ENCODE measurements around the gene PRKN. TPM values are rescaled to one million over a fixed set of nuclear protein-coding genes. Genes with fewer than 3 reads are reported as not detected.
"Not testable (repeated sequence)": the region's sequence is repeated elsewhere in the genome, so short reads cannot be mapped to it uniquely, and the experiment has no call there.

Gene PRKN
- total and polyA plus RNA-seq, 2 experiments from 2014 or later: 2.3 to 3.9 TPM

GRCh38 chr6:161889324-161889723, 838.2 kb downstream of the PRKN start:
- WGBS (ENCODE audit: low lambda C conversion rate, missing lambda C conversion rate): 94% methylated on average over 7 of the region's 7 CpGs
- H3K27ac ChIP-seq: no peak overlapping the region
- H3K9me2 ChIP-seq (replicated peaks; ENCODE audit: insufficient read depth): no peaks in the 10 kb centered on the region
- H3K27me3 ChIP-seq: peaks cover 4% of the 10 kb centered on the region
- no peaks in the 10 kb centered on the region for H3K9me3 ChIP-seq (ENCODE audit: low read depth)
- H3K79me2 ChIP-seq: no peaks in the 10 kb centered on the region
- no peak overlapping the region for H3K4me2 ChIP-seq
- DNase-seq (ENCODE audit: low spot score): no peak
- TF ChIP-seq EZH2 (IDR thresholded peaks at IDR 0.05; ENCODE audit: borderline replicate concordance) (no peak), EZH2phosphoT487 (IDR thresholded peaks at IDR 0.05; ENCODE audit: low read depth, severe bottlenecking, unreplicated experiment) (no peak), CTCF (IDR thresholded peaks at IDR 0.05; ENCODE audit: poor library complexity) (no peak)
- H4K20me1 ChIP-seq (ENCODE audit: insufficient read depth, poor library complexity, severe bottlenecking): no peaks in the 10 kb centered on the region
- H3K4me3 ChIP-seq: no peak overlapping the region
- no peaks in the 10 kb centered on the region for H3K4me1 ChIP-seq (ENCODE audit: insufficient read depth)
- no peak overlapping the region for H2AFZ ChIP-seq
- H3K36me3 ChIP-seq (replicated peaks; ENCODE audit: insufficient read depth, low read depth): no peaks in the 10 kb centered on the region

GRCh38 chr6:161886545-161886944, 841.0 kb downstream of the PRKN start:
- WGBS (ENCODE audit: low lambda C conversion rate, missing lambda C conversion rate): 96% methylated on average over 9 of the region's 9 CpGs
- not testable (repeated sequence) for H3K79me2 ChIP-seq; H3K4me3 ChIP-seq; H3K27me3 ChIP-seq; H2AFZ ChIP-seq; H4K20me1 ChIP-seq (ENCODE audit: insufficient read depth, poor library complexity, severe bottlenecking); H3K9me3 ChIP-seq (ENCODE audit: low read depth); H3K9me2 ChIP-seq (replicated peaks; ENCODE audit: insufficient read depth); H3K27ac ChIP-seq; H3K4me1 ChIP-seq (ENCODE audit: insufficient read depth); H3K36me3 ChIP-seq (replicated peaks; ENCODE audit: insufficient read depth, low read depth); DNase-seq (ENCODE audit: low spot score); H3K4me2 ChIP-seq

GRCh38 chr6:161884782-161885181, 842.8 kb downstream of the PRKN start:
- DNase-seq (ENCODE audit: low spot score): no peak
- Histone ChIP-seq H3K4me3 (no peak overlapping the region), H4K20me1 (ENCODE audit: insufficient read depth, poor library complexity, severe bottlenecking) (no peaks in the 10 kb centered on the region), H2AFZ (no peak overlapping the region), H3K36me3 (replicated peaks; ENCODE audit: insufficient read depth, low read depth) (no peaks in the 10 kb centered on the region), H3K27ac (no peak overlapping the region), H3K79me2 (no peaks in the 10 kb centered on the region), H3K4me1 (ENCODE audit: insufficient read depth) (no peaks in the 10 kb centered on the region), H3K9me3 (ENCODE audit: low read depth) (no peaks in the 10 kb centered on the region), H3K9me2 (replicated peaks; ENCODE audit: insufficient read depth) (no peaks in the 10 kb centered on the region), H3K27me3 (no peaks in the 10 kb centered on the region), H3K4me2 (no peak overlapping the region)
- 79% methylated on average over 2 of the region's 2 CpGs for WGBS (ENCODE audit: low lambda C conversion rate, missing lambda C conversion rate)
- TF ChIP-seq CTCF (IDR thresholded peaks at IDR 0.05; ENCODE audit: poor library complexity) (no peak), EZH2 (IDR thresholded peaks at IDR 0.05; ENCODE audit: borderline replicate concordance) (no peak), EZH2phosphoT487 (IDR thresholded peaks at IDR 0.05; ENCODE audit: low read depth, severe bottlenecking, unreplicated experiment) (no peak)

GRCh38 chr6:161882196-161882765, 845.3 kb downstream of the PRKN start:
- H3K4me2 ChIP-seq: no peak overlapping the region
- H4K20me1 ChIP-seq (ENCODE audit: insufficient read depth, poor library complexity, severe bottlenecking): no peaks in the 10 kb centered on the region
- WGBS (ENCODE audit: low lambda C conversion rate, missing lambda C conversion rate): 73% methylated on average over 15 of the region's 15 CpGs
- H3K9me3 ChIP-seq (ENCODE audit: low read depth): no peaks in the 10 kb centered on the region
- H3K4me1 ChIP-seq (ENCODE audit: insufficient read depth): no peaks in the 10 kb centered on the region
- H3K27me3 ChIP-seq: no peaks in the 10 kb centered on the region
- H3K9me2 ChIP-seq (replicated peaks; ENCODE audit: insufficient read depth): no peaks in the 10 kb centered on the region
- no peak overlapping the region for H2AFZ ChIP-seq
- no peak overlapping the region for H3K4me3 ChIP-seq
- no peaks in the 10 kb centered on the region for H3K79me2 ChIP-seq
- H3K36me3 ChIP-seq (replicated peaks; ENCODE audit: insufficient read depth, low read depth): no peaks in the 10 kb centered on the region
- H3K27ac ChIP-seq: no peak overlapping the region
- TF ChIP-seq CTCF (IDR thresholded peaks at IDR 0.05; ENCODE audit: poor library complexity) (no peak), EZH2 (IDR thresholded peaks at IDR 0.05; ENCODE audit: borderline replicate concordance) (no peak), EZH2phosphoT487 (IDR thresholded peaks at IDR 0.05; ENCODE audit: low read depth, severe bottlenecking, unreplicated experiment) (no peak)
- DNase-seq (ENCODE audit: low spot score): no peak
